ENCODE data around the gene RAX.

Gene RAX

DNA sequence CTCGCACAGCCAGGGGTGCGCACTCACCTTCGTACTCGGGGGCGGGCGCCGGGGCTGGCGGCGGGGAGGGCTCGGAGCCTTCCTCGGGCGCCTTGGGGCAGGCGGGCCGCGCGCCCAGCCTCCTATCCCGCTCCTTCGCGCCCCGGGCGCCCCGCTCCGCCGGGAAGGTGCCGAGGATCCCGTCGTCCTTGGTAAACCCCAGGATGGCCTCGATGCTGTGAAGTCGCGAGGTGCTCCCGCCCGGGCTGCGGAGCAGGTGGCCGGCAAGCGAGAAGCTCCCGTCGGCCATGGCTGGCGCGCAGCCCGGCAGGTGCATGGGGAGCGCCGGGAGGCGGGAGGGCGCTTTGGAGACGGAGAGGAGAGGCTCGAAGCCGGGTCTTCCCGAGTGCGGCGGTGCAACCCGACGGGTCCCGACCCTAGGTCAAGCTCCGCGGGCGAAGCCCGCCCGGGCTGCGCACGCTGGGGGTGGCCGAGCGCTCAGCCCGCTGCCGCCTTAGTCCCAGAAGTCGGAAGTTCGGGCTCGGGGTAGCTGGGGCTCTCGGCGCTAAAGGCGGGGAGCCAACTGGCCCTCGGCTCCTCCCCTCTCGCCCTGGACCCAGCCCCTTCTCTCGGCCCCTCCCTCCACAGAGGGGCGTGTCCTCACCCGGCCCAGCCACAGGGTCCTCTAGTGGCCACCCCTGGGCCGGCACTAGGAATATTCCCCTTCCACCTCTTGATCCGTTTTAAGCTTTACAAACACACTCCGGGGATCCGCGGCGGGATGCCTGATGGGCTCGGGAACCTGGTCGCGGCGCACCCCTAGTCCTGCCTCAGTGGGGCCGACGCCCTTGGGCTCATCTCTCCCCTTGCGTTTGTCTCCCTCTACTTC, at the start of gene RAX:
RAX (minus strand) TSS at position 564 of the 868 bp plus-strand sequence; CDS start at position 316, 248 bp downstream.
- no peak for DNase-seq

- no peak for DNase-seq
Measured at GRCh38 chr18:59318460-59319050, 45.3 kb upstream of the RAX start, which contains the start of gene CPLX4. Gene CPLX4 (minus strand): TSS chr18:59318649. CDS start chr18:59318462, 187 bp downstream.

- no peak for DNase-seq
Measured at GRCh38 chr18:59311631-59312030, 38.4 kb upstream of the RAX start.

- no peak for DNase-seq
Measured at GRCh38 chr18:59308938-59309260, 35.6 kb upstream of the RAX start.

DNA sequence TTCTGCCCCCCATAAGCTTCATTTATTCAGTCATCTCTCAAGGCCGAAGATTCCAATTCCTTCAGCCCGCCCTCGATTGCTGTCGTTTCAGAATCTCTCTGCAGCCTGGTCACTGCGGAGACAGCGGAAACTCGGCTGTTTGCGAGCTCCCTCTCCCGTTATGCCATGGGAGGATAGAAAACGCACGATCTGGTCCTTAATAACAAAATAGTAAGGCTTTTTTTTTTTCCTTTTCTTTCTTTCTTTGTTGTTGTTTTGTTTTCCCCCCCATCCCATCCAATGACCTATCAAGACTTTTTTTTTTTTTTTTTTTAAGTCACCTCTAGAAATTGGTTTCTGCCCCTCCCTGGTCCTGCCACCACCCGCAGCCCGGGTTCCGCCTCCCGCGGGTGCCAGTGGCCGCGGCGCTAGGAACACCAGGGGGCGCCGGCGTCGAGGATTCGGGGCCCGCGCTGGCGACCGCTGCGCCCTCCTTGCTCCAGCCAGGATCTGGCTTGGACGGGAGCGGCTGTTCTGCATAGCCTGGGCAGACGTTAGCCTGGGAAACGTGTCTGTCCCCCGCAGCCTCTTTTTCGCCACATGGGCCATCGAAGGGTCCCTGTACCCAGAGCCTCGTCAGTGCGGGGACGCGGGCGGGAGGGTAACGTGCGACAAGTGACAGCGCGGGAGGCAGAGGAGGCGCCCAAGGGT, 35.1 kb upstream of the RAX start:
- no peak for DNase-seq

GRCh38 chr18:59306640-59307039, 33.4 kb upstream of the RAX start:
- DNase-seq: no peak

- no peak for DNase-seq
Measured at GRCh38 chr18:59305295-59305694, 32.0 kb upstream of the RAX start.

DNA sequence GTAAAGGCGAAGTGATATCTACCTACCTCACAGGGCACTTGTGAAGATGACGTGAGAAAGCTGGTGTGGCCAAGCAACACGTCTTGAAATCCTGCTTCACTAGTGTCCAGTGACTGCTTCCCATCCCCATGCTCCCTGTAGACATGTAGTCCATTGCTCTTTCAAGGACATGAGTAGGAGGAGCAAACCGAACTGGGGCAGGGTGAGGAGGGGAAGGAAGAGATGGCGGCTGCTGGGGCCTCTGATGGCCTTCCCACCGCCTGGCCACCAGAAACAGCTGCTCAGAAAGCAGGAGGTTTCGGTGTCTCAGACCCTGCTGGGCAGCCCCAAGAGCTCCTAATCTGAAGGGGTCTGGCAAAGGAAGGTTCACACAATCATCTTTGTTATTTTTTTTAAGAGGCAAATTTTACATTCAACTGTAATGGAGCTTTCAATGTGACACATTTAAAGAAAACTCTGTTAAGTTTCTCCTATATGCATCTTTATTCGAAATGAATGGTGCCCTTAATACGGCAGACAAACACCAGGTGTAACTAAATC, 30.5 kb upstream of the RAX start:
- DNase-seq: no peak

DNA sequence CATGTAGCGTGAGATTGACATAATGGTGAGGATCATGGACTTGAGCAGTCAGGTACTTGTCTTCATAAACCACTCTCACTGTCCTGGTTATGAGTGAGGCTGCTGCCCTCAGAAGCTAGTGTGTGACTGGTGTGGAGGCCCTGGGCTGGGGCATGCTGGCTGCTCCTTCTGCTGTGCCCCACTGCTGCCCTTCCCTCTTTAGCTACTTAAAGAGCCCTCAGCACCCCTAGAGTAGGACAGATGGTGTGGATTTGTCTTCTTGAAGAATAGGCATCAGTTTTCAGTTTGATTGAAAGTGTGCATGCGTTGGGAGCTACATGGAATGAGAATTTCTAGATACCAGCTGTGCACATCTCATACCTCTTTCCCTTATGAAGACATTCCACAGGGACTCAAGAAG, 29.8 kb upstream of the RAX start:
- DNase-seq: no peak

DNA sequence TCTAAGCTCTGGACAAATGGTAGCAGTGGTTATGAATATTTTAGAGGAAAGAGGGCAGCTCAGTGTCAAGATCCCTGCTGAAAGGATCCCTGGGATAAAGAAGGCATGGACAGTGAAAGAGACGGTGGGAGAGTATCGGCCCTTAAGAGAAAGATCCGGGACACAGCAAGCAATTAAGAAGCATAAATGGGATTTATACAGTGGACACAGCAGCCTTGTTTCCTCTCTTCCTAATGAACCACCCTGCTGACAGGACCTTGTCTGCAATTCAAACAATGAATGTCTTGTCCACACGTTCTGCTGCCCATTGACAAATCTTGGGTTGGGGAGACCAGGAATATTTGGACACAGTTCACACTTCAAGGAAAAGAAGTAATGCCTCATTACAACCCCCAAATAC, 28.7 kb upstream of the RAX start:
- DNase-seq: no peak

DNA sequence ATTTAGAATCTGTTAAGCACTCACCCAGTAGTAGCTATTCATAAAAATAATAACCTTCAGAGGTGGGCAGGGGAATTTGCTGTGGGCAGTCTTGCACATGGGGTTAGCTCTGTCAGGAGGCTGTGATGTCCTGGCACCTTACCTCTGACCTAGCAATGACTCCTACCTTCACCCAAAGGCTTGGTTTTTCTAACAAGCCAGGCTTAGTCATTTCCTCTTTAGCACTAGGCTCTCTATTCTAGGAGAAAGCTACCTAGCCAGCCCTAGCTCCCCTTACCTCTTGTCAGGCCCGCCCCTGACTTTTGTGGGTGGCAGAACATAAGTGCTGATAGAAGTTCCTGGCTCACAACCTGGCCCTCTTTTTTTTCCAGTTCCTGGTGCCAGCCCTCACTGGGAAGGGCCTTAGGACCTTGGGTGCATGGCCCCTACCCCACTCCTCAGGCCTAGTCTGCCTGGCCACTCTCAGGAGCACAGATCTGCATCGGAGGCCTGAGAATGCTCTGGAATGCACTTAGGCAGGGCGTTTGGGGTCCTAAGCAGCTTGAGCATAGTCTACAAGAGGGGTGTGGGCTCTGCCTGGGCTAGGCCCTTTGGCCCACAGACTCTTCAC, 27.5 kb upstream of the RAX start:
- no peak for DNase-seq

DNA sequence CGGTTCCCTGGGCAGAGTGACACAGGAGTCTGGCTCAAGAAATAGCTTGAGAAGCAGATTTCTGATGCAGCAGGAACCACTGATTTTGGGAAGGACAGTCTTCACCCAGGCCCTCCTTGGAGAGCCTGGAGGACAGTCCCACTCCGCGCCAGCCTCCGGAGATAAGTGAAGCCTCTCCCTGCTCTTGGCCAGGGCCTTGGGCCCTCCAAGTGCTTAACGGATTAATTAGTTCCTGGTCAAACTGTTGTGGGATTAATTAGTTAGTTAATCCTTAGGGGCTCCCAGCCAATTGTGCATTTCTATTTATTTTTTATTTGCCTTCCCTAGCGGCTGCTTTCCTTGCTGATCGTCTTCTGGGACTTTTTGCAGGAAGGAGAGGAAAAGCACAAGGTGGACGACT, 25.6 kb upstream of the RAX start:
- DNase-seq: no peak

DNA sequence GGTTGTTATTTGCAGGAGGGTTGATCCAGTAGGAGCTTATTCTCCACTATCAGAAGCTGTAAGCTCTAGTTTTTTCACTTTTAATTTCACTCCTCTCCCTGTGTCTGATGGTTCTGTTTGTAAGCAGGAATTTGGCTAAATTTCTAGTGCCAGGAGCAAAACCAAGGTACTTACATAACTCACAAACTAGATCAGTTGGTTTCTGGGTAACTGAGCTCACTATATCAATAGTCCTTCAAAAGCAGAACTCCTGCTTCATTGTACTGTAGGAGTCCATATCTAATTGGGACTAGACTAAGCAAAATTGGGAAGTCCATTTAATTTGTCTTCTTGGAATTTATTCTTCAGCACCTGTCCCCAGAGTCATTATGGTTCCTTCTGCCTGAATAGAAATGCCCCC, 20.1 kb upstream of the RAX start:
- no peak for DNase-seq

DNA sequence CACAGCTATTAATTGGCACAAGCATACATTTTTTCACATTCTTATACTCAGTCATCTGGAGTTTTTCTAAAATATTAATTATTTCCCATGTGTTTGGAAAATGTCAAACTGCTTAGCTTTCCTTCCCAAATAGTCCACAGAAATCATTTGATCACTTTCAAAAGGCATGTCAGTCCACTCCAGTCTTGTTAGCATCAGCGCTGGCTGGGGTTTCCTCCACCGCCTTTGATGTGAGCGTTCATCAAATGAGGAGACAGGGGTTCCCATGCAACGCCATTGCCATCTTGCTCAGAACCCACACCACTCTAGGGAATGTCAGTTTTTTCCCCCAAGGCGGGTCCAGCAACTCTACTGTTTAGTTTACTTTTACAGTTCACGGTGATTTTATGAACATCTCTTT, 13.1 kb upstream of the RAX start:
- no peak for DNase-seq

DNA sequence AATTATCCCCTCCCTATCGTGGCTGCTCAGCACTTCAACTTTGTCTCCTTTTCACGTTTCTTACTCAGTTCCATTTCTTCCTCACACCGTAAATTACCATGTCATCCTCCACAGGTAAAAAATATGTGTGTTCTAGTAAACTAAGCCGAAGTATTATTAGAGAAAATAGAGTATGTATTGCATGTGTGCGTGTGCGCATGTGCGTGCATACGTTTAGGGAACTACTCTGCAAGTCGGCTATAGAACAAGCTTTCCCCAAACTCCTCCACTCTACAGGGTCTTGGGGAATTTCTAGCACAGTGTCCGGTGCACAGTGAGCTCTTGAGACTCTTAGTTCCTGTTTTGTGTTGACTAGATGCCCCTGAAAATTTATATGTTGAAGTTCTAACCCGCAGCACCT, 9.1 kb upstream of the RAX start:
- no peak for DNase-seq

GRCh38 chr18:59279722-59280121, 6.5 kb upstream of the RAX start:
- no peak for DNase-seq

DNA sequence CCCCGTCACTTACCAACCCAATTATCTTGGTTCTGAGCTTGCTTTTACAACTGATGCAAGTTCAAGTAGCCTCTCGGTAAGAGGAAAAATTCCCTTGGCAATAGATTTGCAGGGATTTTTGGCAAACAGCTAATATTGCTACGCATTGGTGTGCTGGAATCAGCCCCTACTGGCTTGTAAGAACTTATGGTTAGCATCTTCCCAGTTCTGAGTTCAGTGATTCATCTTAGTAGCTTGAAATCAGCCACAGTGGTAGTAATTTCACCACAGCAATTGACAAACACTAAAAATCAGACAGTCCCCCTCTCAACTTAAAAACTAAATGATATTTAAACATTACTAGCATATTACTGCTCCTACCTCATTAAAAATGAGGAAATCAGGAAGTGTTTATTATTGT, 5.9 kb upstream of the RAX start:
- no peak for DNase-seq

- DNase-seq: no peak
Measured at GRCh38 chr18:59278793-59279192, 5.5 kb upstream of the RAX start.

GRCh38 chr18:59276047-59276446, 2.8 kb upstream of the RAX start:
- DNase-seq: no peak

DNA sequence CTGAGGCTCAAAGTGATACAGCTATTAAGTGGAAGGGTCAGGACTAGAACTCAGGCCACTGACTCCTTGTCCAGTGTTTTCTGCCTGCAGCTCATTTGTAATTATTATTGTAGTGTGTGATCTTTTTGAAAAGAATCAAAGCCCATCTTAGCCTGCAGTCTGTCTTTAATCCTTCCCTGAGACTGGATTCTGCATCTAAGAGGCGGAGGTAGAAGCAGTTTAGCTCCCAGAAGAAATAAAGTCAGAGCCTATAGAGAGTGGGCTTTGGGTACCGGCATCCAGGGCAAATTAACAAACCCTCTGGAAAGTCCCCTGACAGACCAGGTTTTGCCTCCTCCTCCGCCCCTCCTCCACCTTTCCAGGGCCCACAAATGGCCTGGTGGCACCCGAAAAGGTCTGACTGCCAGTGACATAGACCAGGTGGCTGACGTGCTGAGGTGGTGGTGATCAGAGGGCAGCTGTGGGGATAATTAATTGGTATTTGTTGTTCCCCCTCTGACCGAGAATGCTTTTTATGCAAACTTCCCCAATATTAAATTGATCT, 2.2 kb upstream of the RAX start:
- no peak for DNase-seq

DNA sequence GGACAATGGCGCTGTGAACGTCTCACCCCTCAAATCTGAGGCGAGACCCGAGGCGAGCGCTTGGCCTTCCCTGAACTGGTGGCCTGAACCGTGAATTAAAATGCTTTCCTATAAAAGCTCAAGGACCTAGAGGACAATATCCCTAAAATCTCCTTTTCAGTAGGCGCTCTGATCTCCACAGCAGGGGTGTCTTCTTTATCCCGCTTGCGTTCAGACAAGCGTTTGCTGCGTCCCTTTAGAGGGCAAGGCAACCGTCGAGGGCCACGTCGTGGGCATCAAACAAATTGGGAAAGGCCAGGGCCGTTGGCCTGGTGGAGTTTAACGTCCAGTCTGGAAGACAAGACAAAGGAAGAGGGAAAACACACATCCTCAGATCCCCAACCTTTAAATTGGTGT, 1.3 kb upstream of the RAX start:
- DNase-seq: no peak

DNA sequence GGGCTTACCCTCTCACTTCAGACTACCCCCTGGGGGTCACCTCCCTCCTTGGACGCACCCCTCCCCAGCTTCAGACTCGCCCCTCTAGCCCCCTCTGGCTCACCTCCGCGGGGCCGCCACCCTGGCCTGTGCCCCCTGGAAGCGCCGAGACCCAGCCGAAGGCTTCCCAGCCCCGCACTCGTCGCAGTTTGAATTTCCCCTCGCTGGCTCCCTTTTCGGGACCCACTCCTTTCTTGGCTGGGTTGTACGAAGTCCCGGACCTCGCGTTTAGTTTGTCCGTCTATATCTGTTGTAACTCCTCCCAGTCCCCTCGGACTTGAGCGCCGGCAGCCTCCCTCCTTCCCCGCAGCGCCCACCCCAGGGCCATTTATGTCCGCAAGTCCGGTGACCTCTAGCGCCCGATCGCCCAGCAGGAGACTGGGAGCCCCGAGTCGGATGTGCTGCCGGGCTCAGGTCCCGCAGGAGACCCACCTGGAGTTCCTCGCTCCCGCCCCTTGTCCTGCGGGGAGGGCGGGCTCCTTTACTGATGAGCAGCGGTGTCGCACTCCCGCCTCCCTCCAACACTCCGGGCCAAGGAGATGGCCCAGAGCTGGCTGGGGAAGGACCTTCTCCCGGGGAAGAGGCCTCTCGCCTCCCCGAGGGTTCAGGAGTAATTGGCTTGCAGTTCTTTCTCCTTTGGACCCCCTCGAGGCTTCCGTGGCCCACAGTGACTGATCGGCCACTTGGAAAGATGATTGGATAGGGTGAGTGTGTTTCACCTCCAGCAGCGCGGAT, 692 bp upstream of the RAX start:
- DNase-seq: no peak
